HG02588 (cell line): ENCODE measurements around the gene MASP2.
"Not testable (repeated sequence)": the region's sequence is repeated elsewhere in the genome, so short reads cannot be mapped to it uniquely, and the experiment has no call there.

ENCODE experiments used
- ATAC-seq: cut with Tn5 transposase; IDR thresholded peaks from one replicate; pipeline ENCODE4 v1.9.1; 2021; ENCODE audit warnings: mild to moderate bottlenecking, moderate library complexity; ENCODE audit not compliant: unreplicated experiment

MASP2 gene

GRCh38 chr1:11046625-11047365 is at the start of gene MASP2:
Gene MASP2 (minus strand): TSS chr1:11047239. CDS start chr1:11047207, 32 bp downstream.
- no peak for ATAC-seq

- not testable (repeated sequence) for ATAC-seq
These were observed 36.7 kb upstream of the MASP2 start for GRCh38 chr1:11083784-11084183.

- ATAC-seq, result no peak
These were observed 33.9 kb upstream of the MASP2 start for GRCh38 chr1:11080931-11081330.

- ATAC-seq, result no peak
These were observed 31.6 kb upstream of the MASP2 start for GRCh38 chr1:11078631-11079030.

GRCh38 chr1:11073398-11073797 is 26.4 kb upstream of the MASP2 start:
- ATAC-seq, result not testable (repeated sequence)

GRCh38 chr1:11072216-11072917 is 25.3 kb upstream of the MASP2 start:
- no peak for ATAC-seq

GRCh38 chr1:11071463-11072215 is 24.6 kb upstream of the MASP2 start:
- no peak for ATAC-seq

GRCh38 chr1:11070876-11071275 is 23.8 kb upstream of the MASP2 start:
- no peak for ATAC-seq

GRCh38 chr1:11068600-11069473 is 21.8 kb upstream of the MASP2 start:
- no peak for ATAC-seq

- ATAC-seq, result no peak
These were observed 20.9 kb upstream of the MASP2 start for GRCh38 chr1:11067716-11068599.

- no peak for ATAC-seq
These were observed 18.8 kb upstream of the MASP2 start for GRCh38 chr1:11065796-11066195.

- no peak for ATAC-seq
These were observed 17.9 kb upstream of the MASP2 start for GRCh38 chr1:11064942-11065341.

GRCh38 chr1:11063937-11064537 is 17.0 kb upstream of the MASP2 start:
- not testable (repeated sequence) for ATAC-seq

GRCh38 chr1:11062965-11063401 is 15.9 kb upstream of the MASP2 start:
- no peak for ATAC-seq

- no peak for ATAC-seq
These were observed 14.8 kb upstream of the MASP2 start for GRCh38 chr1:11061652-11062365.

GRCh38 chr1:11059968-11060830 is 13.2 kb upstream of the MASP2 start, which contains the start of gene SRM:
Gene SRM (minus strand): TSS chr1:11060018. CDS start chr1:11059943, 75 bp downstream.
- ATAC-seq, result peak; percentile 90

GRCh38 chr1:11059155-11059967 is 12.3 kb upstream of the MASP2 start:
- ATAC-seq, result peak; percentile 26
